ENCODE measurements around the gene ATP12A. TPM values are rescaled to one million over a fixed set of nuclear protein-coding genes. Genes with fewer than 3 reads are reported as not detected.

ATP12A gene
- total RNA-seq, 1 donor from 2014 or later, result under 0.01 TPM

GRCh38 chr13:24759197-24759596 is 79.0 kb downstream of the ATP12A start:
- FAIRE-seq, result no peak
- DNase-seq (ENCODE audit: low spot score in 2 of 2), result no peak

Small RNA genes within 50 kb of the gene (small RNA-seq; reads per million reads assigned to genes)
- gene RNY1P7, result not detected

Other genes starting within 250 kb of the ATP12A start
- gene PARP4, start 167.6 kb upstream of the ATP12A start, total RNA-seq, result 9.4 TPM
- 3.3 TPM for gene RNF17, start 83.8 kb downstream of the ATP12A start, total RNA-seq

All from frontal cortex (tissue), 4 donors.